Measurements from ENCODE around the gene SNX4.
"Not testable (repeated sequence)": the region's sequence is repeated elsewhere in the genome, so short reads cannot be mapped to it uniquely, and the experiment has no call there.

Gene SNX4

GRCh38 chr3:125519678-125520562 is at the start of gene SNX4:
TSS of gene SNX4 (minus strand) at chr3:125520202. CDS start at chr3:125520172, 30 bp downstream.
- H3K4me3 ChIP-seq (ENCODE audit: control insufficient read depth, low read depth, low read length): peak within 1 kb of the TSS; percentile 87

GRCh38 chr3:125556314-125556713 is 36.3 kb upstream of the SNX4 start:
- TF ChIP-seq CTCF (conservative IDR thresholded peaks at IDR 0.05; ENCODE audit: control insufficient read depth, insufficient read depth, low read depth, low read length): no peak
- no peak overlapping the region for H3K4me3 ChIP-seq (ENCODE audit: control insufficient read depth, low read depth, low read length)
- peak; percentile 34 for DNase-seq (ENCODE audit: low read depth)

More at GRCh38 chr3:125519678-125520562, at the start of gene SNX4:
- no peak for TF ChIP-seq CTCF (conservative IDR thresholded peaks at IDR 0.05; ENCODE audit: control insufficient read depth, insufficient read depth, low read depth, low read length)
- DNase-seq (ENCODE audit: low read depth): peak; percentile 93

GRCh38 chr3:125552401-125552800 is 32.4 kb upstream of the SNX4 start:
- no peak for DNase-seq (ENCODE audit: low read depth)
- no peak overlapping the region for H3K4me3 ChIP-seq (ENCODE audit: control insufficient read depth, low read depth, low read length)
- TF ChIP-seq CTCF (conservative IDR thresholded peaks at IDR 0.05; ENCODE audit: control insufficient read depth, insufficient read depth, low read depth, low read length): no peak

GRCh38 chr3:125528920-125529319 is 8.9 kb upstream of the SNX4 start:
- no peak overlapping the region for H3K4me3 ChIP-seq (ENCODE audit: control insufficient read depth, low read depth, low read length)
- no peak for DNase-seq (ENCODE audit: low read depth)
- no peak for TF ChIP-seq CTCF (conservative IDR thresholded peaks at IDR 0.05; ENCODE audit: control insufficient read depth, insufficient read depth, low read depth, low read length)

GRCh38 chr3:125525153-125525552 is 5.2 kb upstream of the SNX4 start:
- no peak for TF ChIP-seq CTCF (conservative IDR thresholded peaks at IDR 0.05; ENCODE audit: control insufficient read depth, insufficient read depth, low read depth, low read length)
- no peak overlapping the region for H3K4me3 ChIP-seq (ENCODE audit: control insufficient read depth, low read depth, low read length)

GRCh38 chr3:125520563-125520919 is 539 bp upstream of the SNX4 start:
- peak overlapping the region; percentile 87 for H3K4me3 ChIP-seq (ENCODE audit: control insufficient read depth, low read depth, low read length)
- not testable (repeated sequence) for DNase-seq (ENCODE audit: low read depth)

More at GRCh38 chr3:125525153-125525552, 5.2 kb upstream of the SNX4 start:
- DNase-seq (ENCODE audit: low read depth): no peak

GRCh38 chr3:125515421-125515820 is 4.6 kb downstream of the SNX4 start:
- TF ChIP-seq CTCF (conservative IDR thresholded peaks at IDR 0.05; ENCODE audit: control insufficient read depth, insufficient read depth, low read depth, low read length): no peak
- DNase-seq (ENCODE audit: low read depth): no peak
- no peak overlapping the region for H3K4me3 ChIP-seq (ENCODE audit: control insufficient read depth, low read depth, low read length)
